ENCODE data around the gene RNF182.

- TF ChIP-seq CREB5 (CRISPR knock-in tag; IDR thresholded peaks at IDR 0.05; ENCODE audit: low read depth) (no peak), PATZ1 (CRISPR knock-in tag; IDR thresholded peaks at IDR 0.05; ENCODE audit: borderline replicate concordance) (no peak), CSRNP3 (CRISPR knock-in tag; IDR thresholded peaks at IDR 0.05) (no peak), TOX (CRISPR knock-in tag; IDR thresholded peaks at IDR 0.05; ENCODE audit: borderline replicate concordance) (no peak), ZC3H10 (CRISPR knock-in tag; IDR thresholded peaks at IDR 0.05) (no peak), ARNTL (CRISPR knock-in tag; IDR thresholded peaks at IDR 0.05; ENCODE audit: borderline replicate concordance, low read depth) (no peak), ZFP30 (CRISPR knock-in tag; IDR thresholded peaks at IDR 0.05) (no peak), ESRRG (CRISPR knock-in tag; IDR thresholded peaks at IDR 0.05) (no peak), BACH2 (CRISPR knock-in tag; IDR thresholded peaks at IDR 0.05; ENCODE audit: borderline replicate concordance) (no peak), ZFP3 (CRISPR knock-in tag; IDR thresholded peaks at IDR 0.05) (no peak), SNAI2 (CRISPR knock-in tag; IDR thresholded peaks at IDR 0.05) (no peak), ZNF8 (CRISPR knock-in tag; IDR thresholded peaks at IDR 0.05) (no peak)
Observed at GRCh38 chr6:13943943-13944342, 19.2 kb downstream of the RNF182 start.

All from SK-N-SH treated with all-trans-retinoic acid at 6 μM for 48 hours (cell line).